ENCODE measurements around the gene FANCE.
"Not testable (repeated sequence)": the region's sequence is repeated elsewhere in the genome, so short reads cannot be mapped to it uniquely, and the experiment has no call there.

The FANCE gene

GRCh38 chr6:35497571-35498421 lies 45.7 kb downstream of the FANCE start:
- DNase-seq (ENCODE audit: low spot score): peak; percentile 89

- no peak for DNase-seq (ENCODE audit: low spot score)
Measured at GRCh38 chr6:35498422-35499067, 46.4 kb downstream of the FANCE start.

DNA sequence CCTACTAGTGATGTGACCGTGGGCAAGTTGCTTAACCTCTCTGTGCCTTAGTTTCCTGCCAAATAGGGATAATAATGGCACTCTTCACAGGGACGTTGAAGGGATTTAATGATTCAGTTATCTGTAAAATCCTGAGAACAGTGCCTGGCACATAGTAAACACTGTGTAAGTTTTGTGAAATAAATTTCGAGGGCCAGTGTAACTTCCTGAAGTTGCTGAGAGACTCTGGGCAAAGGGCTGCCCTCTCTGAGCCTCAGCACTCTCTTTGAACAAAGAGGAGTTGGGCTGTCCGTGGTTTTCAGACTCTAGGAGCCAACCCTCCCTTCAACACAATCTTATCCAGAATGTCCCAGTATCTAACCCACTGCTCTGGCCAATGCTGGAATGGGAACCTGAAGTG lies 47.2 kb downstream of the FANCE start:
- DNase-seq (ENCODE audit: low spot score): no peak

DNA sequence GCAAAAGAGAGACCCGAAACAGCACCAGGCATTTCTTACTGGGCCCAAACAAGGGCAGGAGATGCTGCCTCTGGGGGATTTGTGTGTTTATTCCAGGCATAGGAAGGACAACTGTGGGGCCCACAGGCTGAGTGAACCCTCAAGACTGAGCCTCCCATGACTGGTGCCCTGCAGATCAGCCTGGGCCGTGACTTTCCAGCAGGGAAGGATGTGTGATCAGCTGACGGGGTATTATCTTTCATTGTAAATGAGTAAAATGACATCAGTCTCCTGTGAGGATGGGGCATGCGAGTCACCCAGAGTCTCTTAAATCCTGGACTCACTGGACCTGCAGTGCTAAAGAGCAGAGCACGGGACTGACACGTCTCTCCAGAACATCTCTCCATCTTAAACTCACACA lies 48.6 kb downstream of the FANCE start:
- DNase-seq (ENCODE audit: low spot score): no peak

- DNase-seq (ENCODE audit: low spot score): no peak
Measured at GRCh38 chr6:35501784-35502183, 49.6 kb downstream of the FANCE start.

GRCh38 chr6:35503534-35503933 lies 51.4 kb downstream of the FANCE start:
- no peak for DNase-seq (ENCODE audit: low spot score)

GRCh38 chr6:35505999-35506412 lies 53.9 kb downstream of the FANCE start:
- no peak for DNase-seq (ENCODE audit: low spot score)

DNA sequence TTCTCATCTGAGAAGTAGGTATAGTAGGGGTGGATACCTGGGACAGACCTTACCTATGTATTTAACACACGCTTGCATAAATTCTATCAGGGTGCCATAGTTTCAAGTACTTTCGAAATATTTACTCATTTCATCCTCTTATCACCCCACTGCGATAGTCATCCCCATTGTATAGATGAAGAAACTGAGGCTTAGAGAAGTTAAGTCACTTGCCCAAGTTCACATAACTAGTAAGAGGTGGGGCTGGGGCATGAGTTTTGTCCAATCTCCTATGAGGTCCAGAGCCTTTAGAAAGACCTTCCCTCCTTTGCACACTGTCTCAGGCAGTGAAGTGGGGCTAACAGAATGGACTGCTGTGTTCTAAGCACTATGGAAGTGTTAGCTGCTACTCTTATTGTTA lies 54.4 kb downstream of the FANCE start:
- no peak for DNase-seq (ENCODE audit: low spot score)

DNA sequence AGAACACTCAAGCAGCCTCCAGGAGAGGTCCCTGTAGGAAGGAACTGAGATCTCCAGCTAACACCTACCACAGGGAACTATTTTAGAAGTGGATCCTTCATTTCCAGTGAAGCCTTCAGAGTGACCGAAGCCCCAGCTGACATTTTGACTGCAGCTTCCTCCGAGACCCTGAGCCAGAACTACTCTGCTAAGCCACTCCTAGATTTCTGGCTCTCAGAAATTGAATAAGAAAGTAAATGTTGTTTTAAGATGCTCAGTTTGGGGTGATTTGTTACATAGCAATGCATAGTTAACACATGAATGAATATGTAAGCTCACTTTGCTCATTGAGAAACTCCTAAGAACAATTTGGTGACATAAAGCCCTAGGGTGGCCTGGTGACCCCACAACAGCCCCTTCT lies 55.1 kb downstream of the FANCE start:
- no peak for DNase-seq (ENCODE audit: low spot score)

GRCh38 chr6:35508027-35508426 lies 55.9 kb downstream of the FANCE start:
- no peak for DNase-seq (ENCODE audit: low spot score)

DNA sequence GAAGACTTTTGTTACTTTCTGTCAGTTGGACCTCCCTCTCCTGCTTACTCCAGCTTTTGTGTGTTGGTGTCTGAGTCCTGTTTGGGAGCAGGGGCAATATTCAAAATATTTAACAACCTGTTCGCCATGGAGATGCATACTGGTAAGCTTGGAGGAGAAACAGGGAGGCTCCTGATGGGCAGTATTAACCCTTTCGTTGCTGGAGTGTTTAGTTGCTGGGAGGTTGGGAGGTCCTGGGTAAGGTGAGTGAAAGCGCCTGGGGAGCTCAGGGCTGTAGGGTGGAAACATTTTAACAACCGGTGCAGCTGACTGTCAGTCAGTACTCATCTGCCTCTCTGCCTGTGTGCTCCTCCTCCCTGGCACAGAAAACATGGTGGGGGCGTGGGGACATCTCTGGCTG lies 56.4 kb downstream of the FANCE start:
- no peak for DNase-seq (ENCODE audit: low spot score)

DNA sequence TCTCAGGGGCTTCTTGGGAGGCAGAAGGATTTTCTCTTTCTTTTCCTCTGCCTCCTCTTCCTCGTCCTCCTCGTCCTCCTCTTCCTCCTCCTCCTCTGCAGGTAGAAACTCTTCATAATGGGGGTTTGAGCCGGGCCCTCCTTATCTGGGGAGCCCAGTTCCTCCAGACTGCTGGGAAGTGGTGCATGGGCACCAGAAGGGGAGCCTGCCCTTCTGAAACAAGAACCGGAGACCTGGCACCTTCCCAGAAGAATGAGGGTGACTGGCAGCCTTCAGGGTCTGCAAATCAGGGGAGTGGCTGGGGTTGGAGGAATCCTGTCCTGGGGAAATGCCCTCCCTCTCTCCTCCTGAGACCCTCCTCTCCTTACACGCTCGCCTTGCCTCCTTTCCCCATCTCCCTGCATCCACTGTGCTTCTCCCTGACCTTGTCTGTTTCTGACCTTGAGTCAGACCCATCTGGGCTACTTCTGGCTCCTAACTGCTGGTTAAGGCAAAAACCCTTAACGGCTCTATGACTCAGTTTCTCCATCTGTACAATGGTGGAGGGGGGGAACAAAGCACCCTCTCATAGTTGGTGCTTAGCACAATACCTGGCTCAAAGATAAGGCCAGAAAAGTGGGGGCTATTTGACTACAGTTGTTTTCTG lies 58.9 kb downstream of the FANCE start:
- no peak for DNase-seq (ENCODE audit: low spot score)

GRCh38 chr6:35511562-35511941 lies 59.4 kb downstream of the FANCE start:
- DNase-seq (ENCODE audit: low spot score): no peak

DNA sequence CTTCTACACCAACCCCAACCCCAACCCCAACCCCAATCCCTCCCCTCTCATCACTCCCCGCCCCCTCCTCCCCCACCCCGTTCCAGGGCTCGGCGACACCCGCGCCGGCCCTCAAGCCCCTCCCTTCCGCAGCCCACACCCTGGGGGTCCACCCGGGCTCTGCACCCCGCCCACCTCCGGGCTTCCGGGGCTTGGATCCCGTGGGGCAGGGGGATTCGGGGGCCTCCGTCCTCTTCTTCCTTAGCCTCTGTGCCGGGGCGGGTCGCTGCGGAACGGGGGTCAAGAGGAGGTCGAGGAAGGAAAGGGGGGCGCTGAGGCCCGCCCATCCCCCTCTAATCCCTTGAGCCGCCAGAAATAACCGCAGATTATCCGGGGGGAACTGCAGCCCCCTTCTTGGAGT lies 59.9 kb downstream of the FANCE start:
- DNase-seq (ENCODE audit: low spot score): no peak

DNA sequence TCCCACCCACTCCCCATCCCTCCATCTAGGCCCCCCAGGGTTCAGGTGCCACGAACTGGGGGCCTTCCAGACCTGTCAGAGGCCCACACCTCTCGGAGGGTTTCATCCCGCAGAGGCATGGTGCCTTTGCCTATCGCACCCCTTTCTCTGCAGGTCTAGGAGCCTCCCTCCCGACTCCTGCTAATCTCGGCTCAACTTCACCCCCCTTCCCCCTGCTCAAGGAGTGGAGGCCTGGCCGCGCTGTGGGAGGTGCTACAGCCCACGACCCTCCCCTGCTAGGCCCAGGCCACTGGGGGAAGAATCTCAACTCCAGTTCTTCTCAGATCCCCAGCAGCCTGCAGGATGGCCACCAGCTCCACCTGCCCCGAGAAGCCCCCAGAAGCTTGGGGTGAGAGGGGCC lies 60.6 kb downstream of the FANCE start, which contains the start of gene TULP1:
TSS of gene TULP1 (minus strand) at position 157 of the 400 bp plus-strand sequence. CDS start at position 119, 38 bp downstream.
- no peak for DNase-seq (ENCODE audit: low spot score)

- DNase-seq (ENCODE audit: low spot score): no peak
Measured at GRCh38 chr6:35514587-35514986, 62.4 kb downstream of the FANCE start.

GRCh38 chr6:35515939-35516338 lies 63.8 kb downstream of the FANCE start:
- DNase-seq (ENCODE audit: low spot score): not testable (repeated sequence)

Data from left forelimb (tissue), 1 donor.